ENCODE data around the gene TMEM134.

TMEM134 gene

GRCh38 chr11:67438158-67438902, 30.7 kb downstream of the TMEM134 start:
- H3K27ac ChIP-seq, result peak overlapping the region; percentile 87
- TF ChIP-seq, protein P1, sequence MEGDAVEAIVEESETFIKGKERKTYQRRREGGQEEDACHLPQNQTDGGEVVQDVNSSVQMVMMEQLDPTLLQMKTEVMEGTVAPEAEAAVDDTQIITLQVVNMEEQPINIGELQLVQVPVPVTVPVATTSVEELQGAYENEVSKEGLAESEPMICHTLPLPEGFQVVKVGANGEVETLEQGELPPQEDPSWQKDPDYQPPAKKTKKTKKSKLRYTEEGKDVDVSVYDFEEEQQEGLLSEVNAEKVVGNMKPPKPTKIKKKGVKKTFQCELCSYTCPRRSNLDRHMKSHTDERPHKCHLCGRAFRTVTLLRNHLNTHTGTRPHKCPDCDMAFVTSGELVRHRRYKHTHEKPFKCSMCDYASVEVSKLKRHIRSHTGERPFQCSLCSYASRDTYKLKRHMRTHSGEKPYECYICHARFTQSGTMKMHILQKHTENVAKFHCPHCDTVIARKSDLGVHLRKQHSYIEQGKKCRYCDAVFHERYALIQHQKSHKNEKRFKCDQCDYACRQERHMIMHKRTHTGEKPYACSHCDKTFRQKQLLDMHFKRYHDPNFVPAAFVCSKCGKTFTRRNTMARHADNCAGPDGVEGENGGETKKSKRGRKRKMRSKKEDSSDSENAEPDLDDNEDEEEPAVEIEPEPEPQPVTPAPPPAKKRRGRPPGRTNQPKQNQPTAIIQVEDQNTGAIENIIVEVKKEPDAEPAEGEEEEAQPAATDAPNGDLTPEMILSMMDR (conservative IDR thresholded peaks at IDR 0.05; ENCODE audit: low read depth), result no peak
- no peak for DNase-seq (ENCODE audit: low spot score)
- CTCF ChIA-PET, result interaction anchor here (0.7 to 1.2 kb wide), 3 partner anchors 15 to 67 kb away, joined by 3 to 4 read pairs (median 3); partner anchors contain the start of gene PITPNM1
- POLR2A ChIA-PET (ENCODE audit: low non-redundant PET), result no interaction called here

GRCh38 chr11:67437809-67438157, 31.3 kb downstream of the TMEM134 start:
- H3K27ac ChIP-seq, result peak overlapping the region; percentile 87
- TF ChIP-seq, protein P1 (conservative IDR thresholded peaks at IDR 0.05; ENCODE audit: low read depth), result no peak
- CTCF ChIA-PET, result interaction anchor here (0.7 to 1.2 kb wide), 2 partner anchors 19 to 68 kb away, joined by 3 to 4 read pairs; partner anchors contain the start of gene PITPNM1
- POLR2A ChIA-PET (ENCODE audit: low non-redundant PET), result no interaction called here
- no peak for DNase-seq (ENCODE audit: low spot score)

DNA sequence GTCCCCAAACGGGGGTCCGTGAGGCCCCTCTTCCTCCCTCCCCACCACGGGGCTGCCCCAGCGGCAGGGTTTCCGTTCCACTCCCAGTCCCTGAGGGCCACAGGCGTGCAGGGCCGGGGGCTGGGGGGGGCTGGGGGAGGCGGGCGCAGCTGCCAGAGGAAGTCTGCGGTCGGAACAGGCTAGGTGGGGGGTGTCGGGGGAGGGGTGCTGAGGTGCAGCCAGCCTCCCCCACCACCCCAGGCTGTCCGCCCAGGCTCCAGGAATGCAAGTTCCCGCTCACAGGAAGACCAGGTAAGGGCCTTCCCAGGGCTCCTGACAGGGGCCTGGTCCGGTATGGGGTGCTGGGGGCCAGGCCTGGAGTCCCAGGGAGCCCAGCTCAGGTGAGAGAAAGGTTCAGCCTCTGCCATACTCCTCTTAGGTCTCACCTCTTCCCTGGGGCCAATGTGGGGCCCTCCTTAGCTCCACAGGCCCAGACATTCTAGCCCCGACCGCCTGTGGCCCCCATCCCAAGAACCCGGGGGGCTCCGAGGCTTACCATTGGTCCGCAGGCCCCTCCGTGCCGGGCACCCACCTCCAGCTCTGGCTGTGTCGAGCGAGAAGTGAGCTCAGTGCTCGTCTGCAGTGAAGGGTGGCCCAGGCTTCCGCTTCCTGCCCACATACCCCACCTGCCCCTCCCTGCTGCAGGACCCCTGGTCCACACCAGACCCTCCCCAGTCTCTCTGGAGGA, 31.8 kb downstream of the TMEM134 start, which contains the start of gene PTPRCAP:
Gene PTPRCAP, minus strand, starts transcription at position 601 of the 727 bp plus-strand sequence. Its CDS starts 63 bp downstream, at position 538.
- no peak for DNase-seq (ENCODE audit: low spot score)
- TF ChIP-seq, protein P1 (conservative IDR thresholded peaks at IDR 0.05; ENCODE audit: low read depth), result no peak
- ChIA-PET POLR2A (ENCODE audit: low non-redundant PET) (interaction anchor here (0.7 kb wide), 1 partner anchor 36 kb away, joined by 3 read pairs; no protein-coding TSS in a partner anchor), CTCF (interaction anchor here (0.6 to 1.2 kb wide), 3 partner anchors 68 to 524 kb away, joined by 3 read pairs; partner anchors contain the start of gene PITPNM1)
- H3K27ac ChIP-seq, result peak within 1 kb of the TSS; percentile 87

GRCh38 chr11:67436459-67437081, 32.5 kb downstream of the TMEM134 start:
- TF ChIP-seq, protein P1 (conservative IDR thresholded peaks at IDR 0.05; ENCODE audit: low read depth), result no peak
- CTCF ChIA-PET, result interaction anchor here (0.6 kb wide), 1 partner anchor 523 kb away, joined by 3 read pairs; no protein-coding TSS in a partner anchor
- peak overlapping the region; percentile 87 for H3K27ac ChIP-seq
- DNase-seq (ENCODE audit: low spot score), result no peak
- POLR2A ChIA-PET (ENCODE audit: low non-redundant PET), result interaction anchor here (0.7 kb wide), 1 partner anchor 36 kb away, joined by 3 read pairs; no protein-coding TSS in a partner anchor

DNA sequence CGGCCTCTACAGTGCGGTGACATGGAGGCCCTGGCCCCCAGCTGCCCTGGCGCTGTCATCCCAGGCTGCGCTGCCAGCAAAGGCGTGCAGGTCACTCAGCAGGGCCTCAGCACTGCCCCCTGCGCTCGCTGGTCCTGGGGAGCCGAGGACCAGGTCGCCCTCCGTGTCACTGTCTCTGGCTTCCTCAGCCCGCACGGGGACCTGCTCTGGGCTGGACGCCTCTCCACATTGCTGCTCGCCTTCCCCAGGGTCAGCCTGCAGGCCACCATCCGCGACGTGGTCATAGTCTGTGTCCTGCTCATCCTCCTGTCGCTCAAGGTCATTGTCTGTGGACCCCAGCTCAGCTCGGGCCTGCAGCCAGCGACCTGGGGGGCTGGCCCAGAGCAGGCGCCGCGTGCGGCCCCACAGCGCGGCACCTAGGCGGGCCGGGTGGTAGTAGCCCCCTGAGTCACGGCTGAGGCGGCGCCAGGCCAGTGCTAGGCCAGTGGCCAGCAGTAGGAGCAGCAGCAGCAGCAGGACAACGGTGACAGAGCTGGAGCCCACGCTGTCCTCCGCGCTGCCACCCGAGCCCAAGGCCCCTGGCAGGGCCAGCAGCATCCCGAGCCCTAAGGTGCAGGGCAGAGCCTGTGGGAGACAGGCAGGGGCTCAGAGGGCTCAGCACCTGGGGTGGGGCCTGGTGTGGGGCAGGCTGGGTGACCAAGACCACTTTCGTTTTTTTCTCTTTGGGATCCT, 33.2 kb downstream of the TMEM134 start:
- CTCF ChIA-PET, result no interaction called here
- POLR2A ChIA-PET (ENCODE audit: low non-redundant PET), result no interaction called here
- H3K27ac ChIP-seq, result peak overlapping the region; percentile 87
- no peak for DNase-seq (ENCODE audit: low spot score)
- TF ChIP-seq, protein P1 (conservative IDR thresholded peaks at IDR 0.05; ENCODE audit: low read depth), result no peak

Data from RWPE1 (cell line).